ENCODE measurements around the gene GALNT7.

The GALNT7 gene

GRCh38 chr4:173211222-173211621, 42.6 kb downstream of the GALNT7 start:
- TF ChIP-seq CTCF (IDR thresholded peaks at IDR 0.05; ENCODE audit: insufficient read depth, missing control alignments): no peak
- FAIRE-seq (no peak), DNase-seq (ENCODE audit: insufficient read length, low spot score) (no peak)

GRCh38 chr4:173211838-173212237, 43.2 kb downstream of the GALNT7 start:
- FAIRE-seq: no peak

GRCh38 chr4:173212379-173212778, 43.8 kb downstream of the GALNT7 start:
- DNase-seq (ENCODE audit: insufficient read length, low spot score) (no peak), FAIRE-seq (no peak)
- TF ChIP-seq CTCF (IDR thresholded peaks at IDR 0.05; ENCODE audit: insufficient read depth, missing control alignments): no peak

More at GRCh38 chr4:173211838-173212237, 43.2 kb downstream of the GALNT7 start:
- no peak for DNase-seq (ENCODE audit: insufficient read length, low spot score)
- no peak for TF ChIP-seq CTCF (IDR thresholded peaks at IDR 0.05; ENCODE audit: insufficient read depth, missing control alignments)

GRCh38 chr4:173213296-173213695, 44.7 kb downstream of the GALNT7 start:
- DNase-seq (ENCODE audit: insufficient read length, low spot score) (no peak), FAIRE-seq (no peak)
- TF ChIP-seq CTCF (IDR thresholded peaks at IDR 0.05; ENCODE audit: insufficient read depth, missing control alignments): no peak

- TF ChIP-seq CTCF (IDR thresholded peaks at IDR 0.05; ENCODE audit: insufficient read depth, missing control alignments): no peak
- FAIRE-seq: no peak
Measured at GRCh38 chr4:173214231-173214630, 45.6 kb downstream of the GALNT7 start.

GRCh38 chr4:173214661-173215060, 46.0 kb downstream of the GALNT7 start:
- no peak for TF ChIP-seq CTCF (IDR thresholded peaks at IDR 0.05; ENCODE audit: insufficient read depth, missing control alignments)
- DNase-seq (ENCODE audit: insufficient read length, low spot score) (no peak), FAIRE-seq (no peak)

More at GRCh38 chr4:173214231-173214630, 45.6 kb downstream of the GALNT7 start:
- DNase-seq (ENCODE audit: insufficient read length, low spot score): no peak

- DNase-seq (ENCODE audit: insufficient read length, low spot score): no peak
- no peak for FAIRE-seq
- TF ChIP-seq CTCF (IDR thresholded peaks at IDR 0.05; ENCODE audit: insufficient read depth, missing control alignments): no peak
Measured at GRCh38 chr4:173217075-173217474, 48.5 kb downstream of the GALNT7 start.
